Trophoblast cell (in vitro differentiated cells and primary cell): ENCODE measurements around the gene KIF6.

Experiments
- DNase-seq, 2 donors: peaks; one replicate each; pipeline ENCODE4 v3.0.0-alpha.2; 2016
- H2AFZ ChIP-seq: 2 replicates; pipeline ENCODE4 v1.6.1; 2013; ENCODE audit warnings: low read length, moderate library complexity, mild to moderate bottlenecking; ENCODE audit not compliant: insufficient read depth, poor library complexity
- H2AK5ac ChIP-seq: 2 replicates; pipeline ENCODE4 v1.6.1; 2013; ENCODE audit warnings: mild to moderate bottlenecking, low read length
- H2BK120ac ChIP-seq: 2 replicates; pipeline ENCODE4 v1.6.1; 2013; ENCODE audit warnings: low read length, mild to moderate bottlenecking, moderate library complexity; ENCODE audit not compliant: insufficient read depth, poor library complexity
- H2BK12ac ChIP-seq: 2 replicates; pipeline ENCODE4 v1.6.1; 2013; ENCODE audit warnings: mild to moderate bottlenecking, low read length, moderate library complexity
- H2BK5ac ChIP-seq: 2 replicates; pipeline ENCODE4 v1.6.1; 2013; ENCODE audit warnings: low read length, low read depth, moderate library complexity, mild to moderate bottlenecking; ENCODE audit not compliant: poor library complexity
- H3K14ac ChIP-seq: 2 replicates; pipeline ENCODE4 v1.6.1; 2013; ENCODE audit warnings: mild to moderate bottlenecking, low read length
- H3K18ac ChIP-seq: 2 replicates; pipeline ENCODE4 v1.6.1; 2013; ENCODE audit warnings: mild to moderate bottlenecking, low read length
- H3K23ac ChIP-seq: 2 replicates; pipeline ENCODE4 v1.6.1; 2013; ENCODE audit warnings: low read length
- H3K27ac ChIP-seq: 2 replicates; pipeline ENCODE4 v1.5.1; 2013; ENCODE audit warnings: low read depth, mild to moderate bottlenecking, inconsistent platforms, low read length, moderate library complexity
- H3K27me3 ChIP-seq: 2 replicates; pipeline ENCODE4 v1.6.1; 2013; ENCODE audit warnings: inconsistent platforms, mild to moderate bottlenecking, low read length, moderate library complexity; ENCODE audit not compliant: insufficient read depth
- H3K36me3 ChIP-seq, 2 experiments: 1 replicate in 1 of 2; 2 replicates in 1 of 2; pipeline ENCODE4 v1.6.1; 2013; ENCODE audit warnings: low read length in 2 of 2, mild to moderate bottlenecking in 2 of 2, moderate library complexity in 1 of 2; ENCODE audit not compliant: insufficient read depth in 2 of 2, control insufficient read depth in 1 of 2
- H3K4ac ChIP-seq: 2 replicates; pipeline ENCODE4 v1.6.1; 2013; ENCODE audit warnings: low read depth, mild to moderate bottlenecking, low read length, moderate library complexity
- H3K4me1 ChIP-seq, 2 experiments: 1 replicate in 1 of 2; 2 replicates in 1 of 2; pipeline ENCODE4 v1.6.1; 2013; ENCODE audit warnings: low read length in 2 of 2, mild to moderate bottlenecking in 2 of 2, moderate library complexity in 1 of 2; ENCODE audit not compliant: insufficient read depth in 2 of 2, control insufficient read depth in 1 of 2
- H3K4me2 ChIP-seq: 2 replicates; pipeline ENCODE4 v1.6.1; 2013; ENCODE audit warnings: inconsistent platforms, mild to moderate bottlenecking, low read length, moderate library complexity
- H3K4me3 ChIP-seq: 2 replicates; pipeline ENCODE4 v1.5.1; 2013; ENCODE audit warnings: mild to moderate bottlenecking, low read depth, low read length, inconsistent platforms
- H3K79me1 ChIP-seq: one replicate; pipeline ENCODE4 v1.6.1; 2013; ENCODE audit warnings: low read length
- H3K79me2 ChIP-seq: 2 replicates; pipeline ENCODE4 v1.6.1; 2013; ENCODE audit warnings: low read length, mild to moderate bottlenecking; ENCODE audit not compliant: control insufficient read depth, insufficient read depth, poor library complexity
- H3K9ac ChIP-seq: 2 replicates; pipeline ENCODE4 v1.6.1; 2013; ENCODE audit warnings: mild to moderate bottlenecking, low read length
- H3K9me3 ChIP-seq: 2 replicates; pipeline ENCODE4 v1.6.1; 2013; ENCODE audit warnings: low read depth, mild to moderate bottlenecking, control low read depth, inconsistent platforms, low read length; ENCODE audit not compliant: insufficient read depth
- H4K12ac ChIP-seq: 2 replicates; pipeline ENCODE4 v1.6.1; 2013; ENCODE audit warnings: low read depth, mild to moderate bottlenecking, low read length, moderate library complexity
- H4K8ac ChIP-seq: 2 replicates; pipeline ENCODE4 v1.6.1; 2013; ENCODE audit warnings: low read depth, mild to moderate bottlenecking, low read length, moderate library complexity
- H4K91ac ChIP-seq: one replicate; pipeline ENCODE4 v1.6.1; 2013; ENCODE audit warnings: low read depth, mild to moderate bottlenecking, low read length, moderate library complexity
- WGBS: extraction: QIAGEN DNeasy Blood & Tissue Kit; methylation state at CpG from one replicate; pipeline ENCODE4 v1.1.7; 2013; ENCODE audit warnings: missing lambda C conversion rate; ENCODE audit not compliant: insufficient read length, insufficient coverage; ENCODE audit errors: extremely low coverage; 5-methylcytosine and 5-hydroxymethylcytosine counted together

KIF6 gene

GRCh38 chr6:39307462-39307861, 417.7 kb downstream of the KIF6 start:
- no peak overlapping the region for H3K27ac ChIP-seq
- no peak overlapping the region for H2AFZ ChIP-seq
- no peak overlapping the region for H2AK5ac ChIP-seq
- no peak overlapping the region for H3K14ac ChIP-seq
- peaks cover 4% of the 10 kb centered on the region for H3K27me3 ChIP-seq
- no peak for DNase-seq
- no peak overlapping the region for H3K4me2 ChIP-seq
- H2BK12ac ChIP-seq: no peak overlapping the region
- no peak overlapping the region for H2BK5ac ChIP-seq
- H3K18ac ChIP-seq: no peak overlapping the region
- H3K79me1 ChIP-seq: no peaks in the 10 kb centered on the region
- H4K12ac ChIP-seq: no peak overlapping the region
- no CpG with 5 or more reads among the region's 3 CpGs for WGBS
- no peaks in the 10 kb centered on the region for H3K9me3 ChIP-seq
- peaks cover 0 to 3% of the 10 kb centered on the region in 2 experiments for H3K4me1 ChIP-seq
- no peak overlapping the region for H3K9ac ChIP-seq
- no peaks in the 10 kb centered on the region for H3K36me3 ChIP-seq
- no peak overlapping the region for H3K4ac ChIP-seq
- H4K91ac ChIP-seq: no peak overlapping the region
- H3K79me2 ChIP-seq: no peaks in the 10 kb centered on the region
- H2BK120ac ChIP-seq: no peak overlapping the region
- H3K23ac ChIP-seq: no peak overlapping the region
- no peak overlapping the region for H4K8ac ChIP-seq
- no peak overlapping the region for H3K4me3 ChIP-seq

- H4K12ac ChIP-seq: no peak overlapping the region
- no peak overlapping the region for H2BK12ac ChIP-seq
- H3K4ac ChIP-seq: no peak overlapping the region
- no peak overlapping the region for H3K4me3 ChIP-seq
- H3K4me1 ChIP-seq: peaks cover 0 to 3% of the 10 kb centered on the region in 2 experiments
- DNase-seq: no peak
- no peak overlapping the region for H3K18ac ChIP-seq
- H3K36me3 ChIP-seq: no peaks in the 10 kb centered on the region
- H3K27me3 ChIP-seq: no peaks in the 10 kb centered on the region
- H4K91ac ChIP-seq: no peak overlapping the region
- no peak overlapping the region for H2AK5ac ChIP-seq
- H4K8ac ChIP-seq: no peak overlapping the region
- no peak overlapping the region for H3K4me2 ChIP-seq
- no peak overlapping the region for H2BK120ac ChIP-seq
- no peak overlapping the region for H3K23ac ChIP-seq
- no peak overlapping the region for H3K14ac ChIP-seq
- H2BK5ac ChIP-seq: no peak overlapping the region
- no peak overlapping the region for H3K9ac ChIP-seq
- no peaks in the 10 kb centered on the region for H3K79me1 ChIP-seq
- H3K79me2 ChIP-seq: no peaks in the 10 kb centered on the region
- H3K27ac ChIP-seq: no peak overlapping the region
- no peaks in the 10 kb centered on the region for H3K9me3 ChIP-seq
- H2AFZ ChIP-seq: no peak overlapping the region
Measured at GRCh38 chr6:39304951-39305350, 420.3 kb downstream of the KIF6 start.

GRCh38 chr6:39303425-39304153, 421.6 kb downstream of the KIF6 start:
- Histone ChIP-seq H4K12ac (no peak overlapping the region), H2AFZ (no peak overlapping the region), H2BK120ac (no peak overlapping the region), H3K4ac (no peak overlapping the region), H3K4me1 (peaks cover 0 to 3% of the 10 kb centered on the region in 2 experiments), H3K79me1 (no peaks in the 10 kb centered on the region), H3K18ac (no peak overlapping the region), H3K79me2 (no peaks in the 10 kb centered on the region), H4K8ac (no peak overlapping the region), H3K9me3 (no peaks in the 10 kb centered on the region), H2BK12ac (no peak overlapping the region), H3K36me3 (no peaks in the 10 kb centered on the region), H3K23ac (no peak overlapping the region), H3K4me2 (no peak overlapping the region), H3K27me3 (no peaks in the 10 kb centered on the region), H3K14ac (no peak overlapping the region), H3K4me3 (no peak overlapping the region), H3K27ac (no peak overlapping the region), H3K9ac (no peak overlapping the region), H2AK5ac (no peak overlapping the region), H4K91ac (no peak overlapping the region), H2BK5ac (no peak overlapping the region)
- no peak for DNase-seq
- WGBS: no CpG with 5 or more reads among the region's 30 CpGs

- Histone ChIP-seq H3K9me3 (no peaks in the 10 kb centered on the region), H3K4me2 (peak overlapping the region; percentile 27), H4K8ac (no peak overlapping the region), H2BK12ac (no peak overlapping the region), H3K14ac (no peak overlapping the region), H2BK120ac (no peak overlapping the region), H3K79me2 (no peaks in the 10 kb centered on the region), H3K4me1 (peaks cover 0 to 5% of the 10 kb centered on the region in 2 experiments), H3K18ac (no peak overlapping the region), H3K27ac (no peak overlapping the region), H3K79me1 (no peaks in the 10 kb centered on the region), H3K9ac (no peak overlapping the region), H2BK5ac (no peak overlapping the region), H3K4me3 (no peak overlapping the region), H2AFZ (peak overlapping the region; percentile 44), H2AK5ac (no peak overlapping the region), H3K4ac (no peak overlapping the region), H4K12ac (no peak overlapping the region), H3K23ac (no peak overlapping the region), H3K36me3 (no peaks in the 10 kb centered on the region), H4K91ac (no peak overlapping the region), H3K27me3 (no peaks in the 10 kb centered on the region)
- DNase-seq: peak; percentile 68 to 87
- WGBS: no CpG with 5 or more reads among the region's 11 CpGs
Measured at GRCh38 chr6:39302669-39303424, 422.4 kb downstream of the KIF6 start.
